ENCODE data around the gene SSNA1.

The SSNA1 gene, protein sequence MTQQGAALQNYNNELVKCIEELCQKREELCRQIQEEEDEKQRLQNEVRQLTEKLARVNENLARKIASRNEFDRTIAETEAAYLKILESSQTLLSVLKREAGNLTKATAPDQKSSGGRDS

DNA sequence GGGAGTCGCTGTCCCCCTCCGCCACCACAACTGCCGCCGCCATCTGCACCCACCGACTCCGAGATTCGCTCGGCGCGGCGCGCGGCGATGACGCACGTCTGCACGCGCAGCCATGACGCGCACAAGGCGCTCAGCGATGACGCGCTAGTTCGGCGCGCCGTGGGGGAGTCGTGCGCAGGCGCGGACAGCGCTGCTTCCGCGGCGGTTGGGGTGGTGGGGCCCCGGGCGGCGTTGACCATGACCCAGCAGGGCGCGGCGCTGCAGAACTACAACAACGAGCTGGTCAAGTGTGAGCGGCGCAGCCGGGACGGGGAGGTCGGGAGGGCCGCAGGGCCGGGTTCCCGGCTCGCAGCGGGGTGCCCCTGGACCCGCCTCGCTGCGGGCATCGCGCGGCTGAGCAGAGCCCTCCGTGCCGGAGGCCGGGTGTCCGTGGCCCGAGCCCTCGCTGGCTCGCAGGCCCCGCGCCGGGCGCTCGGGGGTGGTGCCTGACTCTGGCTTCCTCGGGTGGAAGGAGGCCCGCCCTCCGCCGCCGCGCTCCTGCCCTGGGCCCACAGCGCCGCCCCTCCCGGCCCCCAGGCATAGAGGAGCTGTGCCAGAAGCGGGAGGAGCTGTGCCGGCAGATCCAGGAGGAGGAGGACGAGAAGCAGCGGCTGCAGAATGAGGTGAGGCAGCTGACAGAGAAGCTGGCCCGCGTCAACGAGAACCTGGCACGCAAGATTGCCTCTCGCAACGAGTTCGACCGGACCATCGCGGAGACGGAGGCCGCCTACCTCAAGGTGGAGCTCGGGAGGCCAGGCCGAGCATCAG, at the start of gene SSNA1, which contains the start of gene ANAPC2:
TSS of gene SSNA1 (plus strand) at position 187 of the 807 bp plus-strand sequence. CDS start at position 238, 51 bp downstream.
TSS of gene ANAPC2 (minus strand) at position 71 of the 807 bp plus-strand sequence. CDS start at position 43, 28 bp downstream.
- Histone ChIP-seq H3K4me3 (ENCODE audit: low read length) (peak within 1 kb of the TSS; percentile 81), H3K27ac (ENCODE audit: low read length) (no peak within 1 kb of the TSS), H3K36me3 (ENCODE audit: insufficient read depth, low read depth, low read length) (peaks cover 17% of the 10 kb centered on the region), H3K9me3 (ENCODE audit: insufficient read depth, low read depth, low read length) (no peaks in the 10 kb centered on the region), H3K9ac (ENCODE audit: low read depth, low read length) (peak within 1 kb of the TSS; percentile 82; the same call in 1 of the 2 replicates), H3K4me1 (ENCODE audit: insufficient read depth, low read length) (peaks cover 5% of the 10 kb centered on the region; the same call in 1 of the 2 replicates), H3K27me3 (ENCODE audit: insufficient read depth, low read length) (no peaks in the 10 kb centered on the region)

DNA sequence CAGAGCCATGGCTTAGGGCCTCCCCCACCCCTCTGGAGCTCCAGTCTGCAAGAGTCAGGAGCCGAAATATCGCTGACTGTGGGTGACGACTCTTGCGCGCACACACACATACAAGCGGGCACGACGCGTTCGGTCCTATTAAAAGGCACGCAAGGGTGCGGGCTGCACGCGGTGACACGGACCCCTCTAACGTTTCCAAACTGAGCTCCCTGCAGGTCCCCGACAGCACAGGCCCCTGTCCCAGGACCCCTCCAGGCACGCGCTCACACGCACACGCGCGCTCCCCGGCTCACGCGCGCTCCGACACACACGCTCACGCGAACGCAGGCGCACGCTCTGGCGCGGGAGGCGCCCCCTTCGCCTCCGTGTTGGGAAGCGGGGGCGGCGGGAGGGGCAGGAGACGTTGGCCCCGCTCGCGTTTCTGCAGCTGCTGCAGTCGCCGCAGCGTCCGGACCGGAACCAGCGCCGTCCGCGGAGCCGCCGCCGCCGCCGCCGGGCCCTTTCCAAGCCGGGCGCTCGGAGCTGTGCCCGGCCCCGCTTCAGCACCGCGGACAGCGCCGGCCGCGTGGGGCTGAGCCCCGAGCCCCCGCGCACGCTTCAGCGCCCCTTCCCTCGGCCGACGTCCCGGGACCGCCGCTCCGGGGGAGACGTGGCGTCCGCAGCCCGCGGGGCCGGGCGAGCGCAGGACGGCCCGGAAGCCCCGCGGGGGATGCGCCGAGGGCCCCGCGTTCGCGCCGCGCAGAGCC, 49.6 kb upstream of the SSNA1 start, which contains the start of gene GRIN1:
TSS of gene GRIN1 (plus strand) at position 433 of the 746 bp plus-strand sequence. CDS start 333 bp downstream, outside the sequence.
- Histone ChIP-seq H3K27me3 (ENCODE audit: insufficient read depth, low read length) (peaks cover 89% of the 10 kb centered on the region), H3K4me3 (ENCODE audit: low read length) (peak within 1 kb of the TSS; percentile 48; the same call in 1 of the 2 replicates)

DNA sequence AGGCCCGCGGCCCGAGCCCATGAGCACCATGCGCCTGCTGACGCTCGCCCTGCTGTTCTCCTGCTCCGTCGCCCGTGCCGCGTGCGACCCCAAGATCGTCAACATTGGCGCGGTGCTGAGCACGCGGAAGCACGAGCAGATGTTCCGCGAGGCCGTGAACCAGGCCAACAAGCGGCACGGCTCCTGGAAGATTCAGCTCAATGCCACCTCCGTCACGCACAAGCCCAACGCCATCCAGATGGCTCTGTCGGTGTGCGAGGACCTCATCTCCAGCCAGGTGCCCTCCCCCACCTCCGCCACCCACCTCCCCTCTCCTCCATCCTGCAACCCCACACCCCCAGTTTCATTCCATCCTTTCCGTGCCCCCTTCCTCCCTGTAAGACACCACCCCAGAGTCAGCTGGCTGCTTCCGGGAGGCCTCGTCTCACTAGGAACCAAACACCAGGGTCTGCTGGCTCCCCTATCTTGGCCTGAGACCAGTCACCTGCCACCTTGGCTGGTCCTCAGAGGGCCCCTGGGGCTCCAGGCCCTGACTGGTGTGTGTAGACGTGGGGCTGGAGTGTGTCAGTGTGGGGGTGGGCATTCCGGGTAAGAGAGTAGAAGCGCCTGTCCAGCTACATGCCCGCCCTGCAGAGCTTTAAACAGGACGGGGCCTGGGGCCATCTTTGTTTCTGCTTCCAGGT, 48.9 kb upstream of the SSNA1 start:
- H3K4me3 ChIP-seq (ENCODE audit: low read length), result no peak overlapping the region
- H3K27ac ChIP-seq (ENCODE audit: low read length), result no peak overlapping the region
- H3K4me1 ChIP-seq (ENCODE audit: insufficient read depth, low read length), result no peaks in the 10 kb centered on the region
- no peaks in the 10 kb centered on the region for H3K36me3 ChIP-seq (ENCODE audit: insufficient read depth, low read depth, low read length)
- no peak overlapping the region for H3K9ac ChIP-seq (ENCODE audit: low read depth, low read length)
- peaks cover 91% of the 10 kb centered on the region for H3K27me3 ChIP-seq (ENCODE audit: insufficient read depth, low read length)
- no peaks in the 10 kb centered on the region for H3K9me3 ChIP-seq (ENCODE audit: insufficient read depth, low read depth, low read length)

More for the DNA sequence above, 49.6 kb upstream of the SSNA1 start, which contains the start of gene GRIN1:
- Histone ChIP-seq H3K27ac (ENCODE audit: low read length) (no peak within 1 kb of the TSS), H3K4me1 (ENCODE audit: insufficient read depth, low read length) (no peaks in the 10 kb centered on the region), H3K36me3 (ENCODE audit: insufficient read depth, low read depth, low read length) (no peaks in the 10 kb centered on the region), H3K9me3 (ENCODE audit: insufficient read depth, low read depth, low read length) (no peaks in the 10 kb centered on the region), H3K9ac (ENCODE audit: low read depth, low read length) (no peak within 1 kb of the TSS)

DNA sequence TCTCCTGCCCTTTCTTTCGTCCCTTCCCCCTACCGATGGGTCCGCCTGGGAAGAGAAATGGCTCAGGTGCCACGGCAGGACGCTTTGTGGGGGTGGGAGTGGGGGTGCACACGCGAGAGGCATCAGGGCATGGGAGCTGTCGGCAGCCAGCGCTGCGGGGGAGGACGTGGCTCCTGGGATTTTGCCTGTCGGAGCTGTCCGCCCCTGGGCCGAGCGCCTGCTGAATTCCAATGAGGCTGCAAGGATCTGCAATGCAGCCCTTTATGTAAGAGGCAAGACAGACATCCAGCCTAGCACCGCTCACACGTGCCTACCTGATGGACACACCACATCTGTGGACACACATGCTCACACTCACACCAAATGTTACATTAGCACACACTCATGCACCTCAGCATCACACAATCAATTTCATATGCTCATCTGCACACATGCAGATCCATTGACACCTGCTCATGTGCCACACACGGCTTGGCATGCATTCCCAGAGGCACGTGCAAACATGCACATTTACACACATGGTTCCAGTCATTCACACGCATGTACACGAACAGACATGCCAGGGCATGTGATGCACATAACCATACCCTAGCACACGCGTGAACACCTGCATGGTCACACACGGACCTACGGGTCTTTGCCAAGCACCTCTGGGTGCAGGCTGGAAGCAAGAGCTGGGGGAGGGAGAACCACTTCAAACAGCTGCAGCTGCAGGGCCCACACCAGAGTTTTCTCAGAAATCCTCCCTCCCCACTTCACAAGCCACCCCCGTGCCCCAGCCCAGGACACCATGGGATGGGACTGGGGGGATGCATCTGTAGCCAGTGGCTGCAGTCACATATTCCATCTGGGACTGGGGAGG, 48.1 kb upstream of the SSNA1 start:
- no peak overlapping the region for H3K4me3 ChIP-seq (ENCODE audit: low read length)
- peaks cover 87% of the 10 kb centered on the region for H3K27me3 ChIP-seq (ENCODE audit: insufficient read depth, low read length)
- H3K9me3 ChIP-seq (ENCODE audit: insufficient read depth, low read depth, low read length), result no peaks in the 10 kb centered on the region
- H3K9ac ChIP-seq (ENCODE audit: low read depth, low read length), result no peak overlapping the region
- H3K36me3 ChIP-seq (ENCODE audit: insufficient read depth, low read depth, low read length), result no peaks in the 10 kb centered on the region
- H3K4me1 ChIP-seq (ENCODE audit: insufficient read depth, low read length), result no peaks in the 10 kb centered on the region
- no peak overlapping the region for H3K27ac ChIP-seq (ENCODE audit: low read length)

DNA sequence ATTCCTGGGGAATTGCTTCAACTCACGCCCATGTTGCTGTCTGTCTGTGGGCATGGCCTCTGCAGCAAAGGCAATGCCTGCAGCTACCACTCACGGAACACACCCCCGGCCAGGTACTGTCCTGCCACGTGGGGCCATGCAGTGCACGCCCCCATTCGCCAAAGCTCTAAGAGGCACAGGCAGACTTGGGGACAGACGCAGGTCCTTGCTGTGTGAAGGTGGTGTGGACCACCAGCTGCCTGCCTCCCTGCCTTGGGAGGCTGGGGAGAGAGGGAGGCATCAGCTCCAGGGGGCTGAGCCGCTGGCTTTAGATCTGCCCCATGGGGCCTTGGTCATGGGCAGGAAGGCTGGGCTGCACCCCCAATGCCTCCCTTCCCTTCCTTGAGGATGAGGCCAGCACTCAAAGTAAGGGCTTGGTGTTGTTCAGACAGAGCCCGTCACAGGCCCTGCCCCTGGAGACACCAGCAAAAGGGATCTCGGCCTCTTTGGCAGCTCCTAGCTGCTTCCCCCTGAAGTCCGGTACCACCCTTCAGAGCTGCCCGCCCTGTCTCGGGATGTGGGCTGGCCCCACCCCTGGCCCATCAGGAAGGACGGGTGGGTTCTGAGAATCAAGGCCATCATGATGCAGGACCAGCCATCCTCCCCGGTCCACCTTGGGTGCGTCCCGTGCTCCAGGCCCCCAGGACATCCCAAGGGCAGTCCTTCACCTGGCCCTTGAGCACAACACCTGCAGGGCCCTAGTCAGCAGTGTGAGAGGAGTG, 47.2 kb upstream of the SSNA1 start:
- H3K4me1 ChIP-seq (ENCODE audit: insufficient read depth, low read length), result no peaks in the 10 kb centered on the region
- H3K36me3 ChIP-seq (ENCODE audit: insufficient read depth, low read depth, low read length), result no peaks in the 10 kb centered on the region
- no peak overlapping the region for H3K27ac ChIP-seq (ENCODE audit: low read length)
- no peak overlapping the region for H3K4me3 ChIP-seq (ENCODE audit: low read length)
- H3K27me3 ChIP-seq (ENCODE audit: insufficient read depth, low read length), result peaks cover 87% of the 10 kb centered on the region
- H3K9ac ChIP-seq (ENCODE audit: low read depth, low read length), result no peak overlapping the region
- H3K9me3 ChIP-seq (ENCODE audit: insufficient read depth, low read depth, low read length), result no peaks in the 10 kb centered on the region

DNA sequence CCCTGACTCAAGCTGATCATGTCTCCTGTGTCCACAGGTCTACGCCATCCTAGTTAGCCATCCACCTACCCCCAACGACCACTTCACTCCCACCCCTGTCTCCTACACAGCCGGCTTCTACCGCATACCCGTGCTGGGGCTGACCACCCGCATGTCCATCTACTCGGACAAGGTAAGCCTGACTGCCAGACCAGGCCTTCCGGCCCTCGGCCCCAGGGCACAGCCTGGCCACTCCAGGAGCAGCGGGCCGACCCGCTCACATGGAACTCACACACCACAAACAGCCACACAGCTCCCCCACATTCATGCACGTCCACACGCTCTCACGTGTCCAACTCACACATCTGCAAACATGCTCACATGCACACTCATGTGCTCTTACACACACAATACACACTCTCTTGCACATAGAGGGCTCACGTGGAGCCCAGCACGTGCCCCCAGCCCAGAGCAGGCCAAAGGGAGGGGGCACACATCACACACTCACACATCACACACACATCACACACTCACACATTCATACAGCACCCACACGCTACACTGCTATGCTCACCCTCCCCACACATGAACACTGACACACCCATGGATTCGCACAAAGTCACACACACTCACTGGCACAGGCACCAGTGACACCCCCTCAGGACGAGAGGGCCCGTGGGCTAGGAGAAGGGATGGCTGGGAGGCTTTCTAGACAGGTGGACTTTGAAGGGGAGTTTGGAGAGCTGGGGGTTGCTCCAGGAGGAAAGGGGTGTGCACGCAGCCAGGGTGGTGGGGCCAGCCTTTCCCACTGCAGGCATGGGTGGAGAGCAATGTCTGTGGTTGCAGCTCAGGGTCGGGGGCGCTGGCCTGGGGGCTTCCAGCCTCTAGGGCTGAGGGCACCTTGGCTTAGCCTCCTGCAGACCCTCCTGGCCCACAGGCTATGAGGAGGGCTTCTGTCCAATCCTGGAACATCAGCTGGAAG, 46.2 kb upstream of the SSNA1 start:
- H3K9me3 ChIP-seq (ENCODE audit: insufficient read depth, low read depth, low read length), result no peaks in the 10 kb centered on the region
- H3K27ac ChIP-seq (ENCODE audit: low read length), result no peak overlapping the region
- H3K9ac ChIP-seq (ENCODE audit: low read depth, low read length), result no peak overlapping the region
- no peaks in the 10 kb centered on the region for H3K36me3 ChIP-seq (ENCODE audit: insufficient read depth, low read depth, low read length)
- H3K4me3 ChIP-seq (ENCODE audit: low read length), result no peak overlapping the region
- peaks cover 84% of the 10 kb centered on the region for H3K27me3 ChIP-seq (ENCODE audit: insufficient read depth, low read length)
- H3K4me1 ChIP-seq (ENCODE audit: insufficient read depth, low read length), result no peaks in the 10 kb centered on the region

DNA sequence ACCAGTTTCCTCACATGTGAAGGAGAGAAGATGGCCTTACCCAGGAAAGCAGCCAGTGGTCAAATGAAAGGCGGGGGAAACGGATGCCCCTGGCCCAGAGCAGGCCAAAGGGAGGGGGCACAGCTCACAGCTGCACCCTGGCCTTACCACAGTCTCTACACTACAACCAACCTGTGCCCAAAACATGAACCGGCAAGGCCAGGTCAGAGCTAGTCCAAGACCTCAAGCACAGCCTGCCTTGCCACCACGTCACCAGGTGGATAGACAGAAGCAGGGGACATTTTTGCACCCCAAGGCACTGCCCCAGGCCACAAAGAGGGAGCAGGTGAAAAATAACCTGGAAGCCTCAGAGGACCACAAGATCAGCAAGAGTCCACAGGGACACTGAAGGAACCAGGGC, 45.0 kb upstream of the SSNA1 start:
- Histone ChIP-seq H3K4me3 (ENCODE audit: low read length) (no peak overlapping the region), H3K9ac (ENCODE audit: low read depth, low read length) (no peak overlapping the region), H3K9me3 (ENCODE audit: insufficient read depth, low read depth, low read length) (no peaks in the 10 kb centered on the region), H3K36me3 (ENCODE audit: insufficient read depth, low read depth, low read length) (no peaks in the 10 kb centered on the region), H3K4me1 (ENCODE audit: insufficient read depth, low read length) (no peaks in the 10 kb centered on the region), H3K27me3 (ENCODE audit: insufficient read depth, low read length) (peaks cover 75% of the 10 kb centered on the region), H3K27ac (ENCODE audit: low read length) (no peak overlapping the region)

DNA sequence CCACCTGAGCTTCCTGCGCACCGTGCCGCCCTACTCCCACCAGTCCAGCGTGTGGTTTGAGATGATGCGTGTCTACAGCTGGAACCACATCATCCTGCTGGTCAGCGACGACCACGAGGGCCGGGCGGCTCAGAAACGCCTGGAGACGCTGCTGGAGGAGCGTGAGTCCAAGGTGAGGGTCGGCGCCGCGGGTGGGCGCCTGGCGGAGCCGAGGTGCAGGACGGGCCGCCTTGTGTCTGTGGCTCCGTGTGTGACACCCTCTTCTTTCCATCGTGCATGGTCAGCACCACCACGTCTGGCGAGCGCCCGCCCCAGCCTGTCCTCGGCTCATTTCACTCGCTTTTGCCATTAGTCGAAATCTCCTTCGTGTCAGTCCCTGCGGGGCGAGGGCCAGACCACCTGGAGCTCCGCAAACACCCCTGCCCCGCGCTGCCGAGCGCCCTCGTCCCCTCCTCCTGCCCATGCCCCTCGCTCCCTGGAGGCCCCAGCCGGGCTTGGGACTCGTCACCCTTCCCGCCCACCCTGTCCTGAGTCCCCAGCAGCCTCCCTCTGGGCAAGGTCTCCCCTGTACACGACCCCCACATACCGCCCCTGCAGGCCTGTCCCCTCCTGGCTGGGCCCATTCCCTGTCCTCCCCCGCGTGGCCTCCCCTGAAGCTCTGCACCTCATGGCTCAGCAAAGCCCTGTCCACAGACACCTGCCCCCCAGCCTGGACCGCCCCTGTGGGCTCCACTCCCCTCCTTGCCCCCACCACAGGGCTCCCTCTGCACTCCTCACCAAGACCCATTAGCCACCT, 42.5 kb upstream of the SSNA1 start:
- Histone ChIP-seq H3K4me3 (ENCODE audit: low read length) (no peak overlapping the region), H3K27ac (ENCODE audit: low read length) (no peak overlapping the region), H3K4me1 (ENCODE audit: insufficient read depth, low read length) (no peaks in the 10 kb centered on the region), H3K27me3 (ENCODE audit: insufficient read depth, low read length) (peaks cover 62% of the 10 kb centered on the region), H3K9ac (ENCODE audit: low read depth, low read length) (no peak overlapping the region), H3K36me3 (ENCODE audit: insufficient read depth, low read depth, low read length) (no peaks in the 10 kb centered on the region), H3K9me3 (ENCODE audit: insufficient read depth, low read depth, low read length) (no peaks in the 10 kb centered on the region)

DNA sequence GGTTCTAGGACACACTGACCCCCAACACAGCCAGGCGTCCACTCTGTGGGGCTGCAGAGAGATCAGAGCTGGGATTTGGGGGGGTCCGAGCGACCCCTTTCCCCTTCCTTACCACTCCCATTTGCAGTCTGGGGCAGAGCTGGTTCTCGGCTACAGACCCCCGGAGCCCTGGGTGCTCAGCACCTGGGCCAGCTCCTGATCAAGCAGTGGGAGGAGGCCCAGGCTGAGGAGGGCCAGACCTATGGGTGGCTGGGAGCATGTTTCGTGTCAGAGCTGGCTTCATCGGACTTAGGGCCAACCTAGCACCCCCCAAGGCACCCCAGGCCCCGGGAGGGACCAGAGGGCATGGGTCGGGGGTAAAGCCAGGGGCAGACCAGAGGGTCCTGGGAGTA, 42.0 kb upstream of the SSNA1 start:
- no peak overlapping the region for H3K9ac ChIP-seq (ENCODE audit: low read depth, low read length)
- no peaks in the 10 kb centered on the region for H3K4me1 ChIP-seq (ENCODE audit: insufficient read depth, low read length)
- H3K27ac ChIP-seq (ENCODE audit: low read length), result no peak overlapping the region
- H3K4me3 ChIP-seq (ENCODE audit: low read length), result no peak overlapping the region
- H3K27me3 ChIP-seq (ENCODE audit: insufficient read depth, low read length), result peaks cover 56% of the 10 kb centered on the region
- no peaks in the 10 kb centered on the region for H3K36me3 ChIP-seq (ENCODE audit: insufficient read depth, low read depth, low read length)
- no peaks in the 10 kb centered on the region for H3K9me3 ChIP-seq (ENCODE audit: insufficient read depth, low read depth, low read length)

All from iPS-20b (cell line).